IMR-90 (cell line): ENCODE results near the gene LUZP2. TPM values are rescaled to one million over a fixed set of nuclear protein-coding genes. Genes with fewer than 3 reads are reported as not detected.

Experiments
- ATAC-seq: fragments of 200-7000 bp; cut with Tn5 transposase; 2 replicates; pipeline ENCODE4 v1.9.1; 2020; ENCODE audit warnings: low read depth, mild to moderate bottlenecking, moderate library complexity
- BruUV-seq: library from RNA; stranded (reverse); fragments of 400-500 nt; replicated peaks from 2 replicates; lab custom pipeline; 2021; lab: Mats Ljungman, UMichigan
- CTCF ChIA-PET: fragments of 300-600 bp; formaldehyde crosslinking; extraction: SDS; loops from one replicate; lab custom pipeline; 2021; ENCODE audit warnings: antibody characterized with exemption; lab: Yijun Ruan, JAX
- POLR2A ChIA-PET: fragments of 300-600 bp; sonication (Branson Sonifier 250); formaldehyde crosslinking; loops from one replicate; lab custom pipeline; 2022; ENCODE audit warnings: antibody characterized with exemption; ENCODE audit not compliant: unreplicated experiment; lab: Charles Lee
- DNase-seq: peaks from one replicate; pipeline ENCODE4 v3.0.0; 2013
- H2AFZ ChIP-seq: replicated peaks from 2 replicates; pipeline ENCODE3; 2013; ENCODE audit warnings: low read length, mild to moderate bottlenecking; ENCODE audit not compliant: poor library complexity
- H2AK5ac ChIP-seq: 2 replicates; pipeline ENCODE4 v1.6.1; 2013; ENCODE audit warnings: low read depth, low read length, inconsistent platforms
- H2AK9ac ChIP-seq: replicated peaks from 2 replicates; pipeline ENCODE3; 2013; ENCODE audit warnings: mild to moderate bottlenecking, low read depth, low read length, moderate library complexity; ENCODE audit not compliant: poor library complexity
- H2BK120ac ChIP-seq: 2 replicates; pipeline ENCODE4 v1.6.1; 2013; ENCODE audit warnings: low read depth, low read length, inconsistent platforms
- H2BK15ac ChIP-seq: 3 replicates; pipeline ENCODE4 v1.6.1; 2013; ENCODE audit warnings: low read depth, low read length, inconsistent platforms
- H2BK20ac ChIP-seq: 2 replicates; pipeline ENCODE4 v1.6.1; 2013; ENCODE audit warnings: low read depth, mild to moderate bottlenecking, inconsistent platforms, low read length, moderate library complexity
- H2BK5ac ChIP-seq: 2 replicates; pipeline ENCODE4 v1.6.1; 2013; ENCODE audit warnings: mild to moderate bottlenecking, low read depth, low read length, inconsistent platforms; ENCODE audit not compliant: poor library complexity, severe bottlenecking
- H3K14ac ChIP-seq: replicated peaks from 2 replicates; pipeline ENCODE4 v1.6.1; 2013; ENCODE audit warnings: low read depth, low read length, inconsistent platforms
- H3K18ac ChIP-seq: 2 replicates; pipeline ENCODE4 v1.6.1; 2013; ENCODE audit warnings: low read depth, low read length, control low read depth
- H3K23ac ChIP-seq: 2 replicates; pipeline ENCODE4 v1.6.1; 2013; ENCODE audit warnings: low read depth, low read length, inconsistent platforms
- H3K27ac ChIP-seq: 2 replicates; pipeline ENCODE4 v1.5.1; 2013; ENCODE audit warnings: mild to moderate bottlenecking, control low read depth, low read length; ENCODE audit not compliant: insufficient read depth
- H3K27me3 ChIP-seq: 2 replicates; pipeline ENCODE4 v1.6.1; 2013; ENCODE audit warnings: low read length; ENCODE audit not compliant: control insufficient read depth, insufficient read depth
- H3K36me3 ChIP-seq: 2 replicates; pipeline ENCODE4 v1.6.1; 2013; ENCODE audit warnings: low read length, mixed read lengths; ENCODE audit not compliant: control insufficient read depth, insufficient read depth
- H3K4ac ChIP-seq: 2 replicates; pipeline ENCODE4 v1.6.1; 2013; ENCODE audit warnings: low read depth, low read length, inconsistent platforms
- H3K4me1 ChIP-seq: 2 replicates; pipeline ENCODE4 v1.6.1; 2013; ENCODE audit warnings: low read length, mixed read lengths; ENCODE audit not compliant: control insufficient read depth, insufficient read depth
- H3K4me2 ChIP-seq: 2 replicates; pipeline ENCODE4 v1.6.1; 2013; ENCODE audit warnings: low read depth, mild to moderate bottlenecking, control low read depth, low read length, moderate library complexity
- H3K4me3 ChIP-seq: 2 replicates; pipeline ENCODE4 v1.5.1; 2013; ENCODE audit warnings: low read depth, mild to moderate bottlenecking, control low read depth, low read length, moderate library complexity; ENCODE audit not compliant: insufficient read depth
- H3K56ac ChIP-seq: 2 replicates; pipeline ENCODE4 v1.6.1; 2013; ENCODE audit warnings: low read length, inconsistent platforms; ENCODE audit not compliant: insufficient read depth; ENCODE audit errors: extremely low read depth
- H3K79me1 ChIP-seq, 2 experiments: 2 replicates each; pipeline ENCODE4 v1.6.1; 2013; ENCODE audit warnings: low read length in 2 of 2, inconsistent platforms in 1 of 2, low read depth in 1 of 2
- H3K9ac ChIP-seq: 2 replicates; pipeline ENCODE4 v1.6.1; 2013; ENCODE audit warnings: low read depth, low read length, control low read depth
- H3K9me1 ChIP-seq: 2 replicates; pipeline ENCODE4 v1.6.1; 2013; ENCODE audit warnings: low read length, inconsistent platforms; ENCODE audit not compliant: insufficient read depth
- H3K9me3 ChIP-seq: 2 replicates; pipeline ENCODE4 v1.6.1; 2013; ENCODE audit warnings: low read length; ENCODE audit not compliant: control insufficient read depth, insufficient read depth
- H4K20me1 ChIP-seq: 2 replicates; pipeline ENCODE4 v1.6.1; 2013; ENCODE audit warnings: low read length, inconsistent platforms; ENCODE audit not compliant: insufficient read depth
- H4K5ac ChIP-seq: 2 replicates; pipeline ENCODE4 v1.6.1; 2013; ENCODE audit warnings: mild to moderate bottlenecking, low read depth, low read length, control low read depth
- H4K8ac ChIP-seq, 2 experiments: 2 replicates each; pipeline ENCODE4 v1.6.1; 2013; ENCODE audit warnings: low read depth in 2 of 2, low read length in 2 of 2, control low read depth in 1 of 2, inconsistent platforms in 1 of 2
- H4K91ac ChIP-seq: 2 replicates; pipeline ENCODE4 v1.6.1; 2013; ENCODE audit warnings: low read depth, low read length, inconsistent platforms; ENCODE audit not compliant: insufficient read depth
- BHLHE40 ChIP-seq: fragments of 150-350 bp; IDR thresholded peaks from 2 replicates; pipeline ENCODE4 v1.6.1; 2016; ENCODE audit warnings: mild to moderate bottlenecking, low read depth, low read length
- CEBPB ChIP-seq: IDR thresholded peaks from 2 replicates; pipeline ENCODE4 v1.6.1; 2012; ENCODE audit warnings: low read depth, low read length, improper control_type of control experiment
- CHD1 ChIP-seq: IDR thresholded peaks from 2 replicates; pipeline ENCODE4 v1.6.1; 2012; ENCODE audit warnings: low read depth, low read length, improper control_type of control experiment
- CTCF ChIP-seq: conservative IDR thresholded peaks from 2 replicates; pipeline ENCODE4 v1.5.1; 2012; ENCODE audit warnings: mild to moderate bottlenecking, low read depth, low read length, improper control_type of control experiment
- ELK1 ChIP-seq: fragments of 150-350 bp; IDR thresholded peaks from 2 replicates; pipeline ENCODE4 v1.6.1; 2016; ENCODE audit warnings: low read depth, mild to moderate bottlenecking, low read length, moderate library complexity, borderline replicate concordance
- FOS ChIP-seq: fragments of 150-350 bp; IDR thresholded peaks from 2 replicates; pipeline ENCODE4 v1.6.1; 2016; ENCODE audit warnings: low read depth, low read length
- MAFK ChIP-seq: IDR thresholded peaks from 2 replicates; pipeline ENCODE4 v1.6.1; 2012; ENCODE audit warnings: low read depth, low read length, improper control_type of control experiment
- MAZ ChIP-seq: IDR thresholded peaks from 2 replicates; pipeline ENCODE4 v1.6.1; 2012; ENCODE audit warnings: low read depth, mild to moderate bottlenecking, low read length, improper control_type of control experiment, moderate library complexity, borderline replicate concordance
- MXI1 ChIP-seq: IDR thresholded peaks from 2 replicates; pipeline ENCODE4 v1.6.1; 2012; ENCODE audit warnings: low read depth, mild to moderate bottlenecking, low read length, moderate library complexity, borderline replicate concordance
- NFE2L2 ChIP-seq: fragments of 150-350 bp; IDR thresholded peaks from 2 replicates; pipeline ENCODE4 v1.6.1; 2016; ENCODE audit warnings: low read depth, mild to moderate bottlenecking, low read length
- POLR2A ChIP-seq: IDR thresholded peaks from 2 replicates; pipeline ENCODE4 v1.6.1; 2012; ENCODE audit warnings: mild to moderate bottlenecking, low read depth, low read length
- RAD21 ChIP-seq: IDR thresholded peaks from 2 replicates; pipeline ENCODE4 v1.6.1; 2012; ENCODE audit warnings: low read length, improper control_type of control experiment
- RCOR1 ChIP-seq: IDR thresholded peaks from 2 replicates; pipeline ENCODE4 v1.6.1; 2012; ENCODE audit warnings: mild to moderate bottlenecking, low read length, improper control_type of control experiment; ENCODE audit not compliant: insufficient replicate concordance
- RFX5 ChIP-seq: IDR thresholded peaks from 2 replicates; pipeline ENCODE4 v1.8.0; 2012; ENCODE audit warnings: low read depth, mild to moderate bottlenecking, low read length, moderate library complexity
- SMC3 ChIP-seq: fragments of 150-350 bp; IDR thresholded peaks from 2 replicates; pipeline ENCODE4 v1.6.1; 2016; ENCODE audit warnings: low read depth, mild to moderate bottlenecking, antibody characterized with exemption, low read length, moderate library complexity
- USF2 ChIP-seq: fragments of 150-350 bp; IDR thresholded peaks from 2 replicates; pipeline ENCODE4 v1.6.1; 2017; ENCODE audit warnings: mild to moderate bottlenecking, antibody characterized with exemption, low read length, low read depth
- WGBS, 2 experiments: methylation state at CpG; one replicate each; pipeline versions ENCODE4 v1.1.5 to v1.1.7; 2013; ENCODE audit warnings: missing lambda C conversion rate in 2 of 2; ENCODE audit not compliant: insufficient read length in 1 of 2; ENCODE audit errors: extremely low coverage in 2 of 2; 5-methylcytosine and 5-hydroxymethylcytosine counted together
- dilution Hi-C: fragments of 300-500 bp; cut with HindIII; formaldehyde crosslinking; loops from one replicate; pipeline ENCODE4 v1.14.3; 2018; ENCODE audit warnings: low sequenced_read_pairs; ENCODE audit not compliant: unreplicated experiment
- in situ Hi-C: fragments of 300-500 bp; cut with MboI; formaldehyde crosslinking; loops from 3 replicates; pipeline ENCODE4 v1.14.3; 2019; ENCODE audit warnings: low sequenced_read_pairs, inconsistent platforms, mixed read lengths
- intact Hi-C: fragments of 100-400 bp; cut with micrococcal nuclease; formaldehyde crosslinking; loops from 2 replicates; pipeline ENCODE4 v1.10.0; 2022
- polyA plus RNA-seq, 3 experiments: library from polyadenylated mRNA; depleted of rRNA; stranded (reverse); fragments of >200 nt; gene quantifications; 2 replicates each; pipeline ENCODE4 v1.2.3, GENCODE V29; 2012; ENCODE audit warnings: low replicate concordance in 1 of 3
- total RNA-seq: library from RNA; depleted of rRNA; stranded (reverse); fragments of >200 nt; gene quantifications from 2 replicates; pipeline ENCODE4 v1.2.3, GENCODE V29; 2012

Gene LUZP2
- total and polyA plus RNA-seq, 2 of the 4 experiments (the other 2 are of a cell fraction): 0.89 to 2.0 TPM

- H3K79me1 ChIP-seq: no peaks in the 10 kb centered on the region
- H2AFZ ChIP-seq: no peak overlapping the region
- no peak overlapping the region for H2BK5ac ChIP-seq
- no peak overlapping the region for H3K14ac ChIP-seq
- no CpG with 5 or more reads among the region's 2 CpGs for WGBS, 2 experiments
- H3K9me3 ChIP-seq: no peaks in the 10 kb centered on the region
- no peak overlapping the region for H2AK5ac ChIP-seq
- no peak overlapping the region for H2BK120ac ChIP-seq
- H4K8ac ChIP-seq: no peak overlapping the region
- H3K9ac ChIP-seq: no peak overlapping the region
- H3K4me2 ChIP-seq: no peak overlapping the region
- no peaks in the 10 kb centered on the region for H3K27me3 ChIP-seq
- H3K4me1 ChIP-seq: no peaks in the 10 kb centered on the region
- H3K56ac ChIP-seq: no peak overlapping the region
- no peaks in the 10 kb centered on the region for H4K20me1 ChIP-seq
- no peak overlapping the region for H4K91ac ChIP-seq
- CTCF ChIA-PET: no interaction called here
- no peak for TF ChIP-seq POLR2A
- TF ChIP-seq BHLHE40: no peak
- no peak for TF ChIP-seq USF2
- no peak for TF ChIP-seq CHD1
- no peak for TF ChIP-seq ELK1
- TF ChIP-seq FOS: no peak
- TF ChIP-seq MAFK: no peak
- no peak for TF ChIP-seq NFE2L2
- no peak for TF ChIP-seq SMC3
- no peak for TF ChIP-seq RCOR1
- no peak for TF ChIP-seq MAZ
- no peak for TF ChIP-seq MXI1
- TF ChIP-seq CEBPB: no peak
- TF ChIP-seq RFX5: no peak
- TF ChIP-seq RAD21: no peak
- TF ChIP-seq CTCF: no peak
- intact Hi-C loops: no loop called here
- DNase-seq: no peak
- H3K23ac ChIP-seq: no peak overlapping the region
- no peak overlapping the region for H3K27ac ChIP-seq
- ATAC-seq: no peak
- in situ Hi-C loops: no loop called here
- H2AK9ac ChIP-seq: no peak overlapping the region
- no peak overlapping the region for H3K4me3 ChIP-seq
- no peak overlapping the region for H3K4ac ChIP-seq
- POLR2A ChIA-PET: no interaction called here
- no TSS peak for BruUV-seq
- H3K36me3 ChIP-seq: no peaks in the 10 kb centered on the region
- H3K9me1 ChIP-seq: no peaks in the 10 kb centered on the region
- dilution Hi-C loops: no loop called here
- H3K18ac ChIP-seq: no peak overlapping the region
- no peak overlapping the region for H2BK20ac ChIP-seq
- H4K5ac ChIP-seq: no peak overlapping the region
- H2BK15ac ChIP-seq: no peak overlapping the region
Measured at GRCh38 chr11:24872186-24872585, 375.3 kb downstream of the LUZP2 start.
